ENCODE measurements around the gene LRP11. TPM values are rescaled to one million over a fixed set of nuclear protein-coding genes. Genes with fewer than 3 reads are reported as not detected.
A peak's percentile ranks its signal among the peaks of the same experiment; 100 is the strongest.
"Not testable (repeated sequence)": the region's sequence is repeated elsewhere in the genome, so short reads cannot be mapped to it uniquely, and the experiment has no call there.

LRP11 gene
- total RNA-seq, 1 donor from 2014 or later: 51.1 TPM

DNA sequence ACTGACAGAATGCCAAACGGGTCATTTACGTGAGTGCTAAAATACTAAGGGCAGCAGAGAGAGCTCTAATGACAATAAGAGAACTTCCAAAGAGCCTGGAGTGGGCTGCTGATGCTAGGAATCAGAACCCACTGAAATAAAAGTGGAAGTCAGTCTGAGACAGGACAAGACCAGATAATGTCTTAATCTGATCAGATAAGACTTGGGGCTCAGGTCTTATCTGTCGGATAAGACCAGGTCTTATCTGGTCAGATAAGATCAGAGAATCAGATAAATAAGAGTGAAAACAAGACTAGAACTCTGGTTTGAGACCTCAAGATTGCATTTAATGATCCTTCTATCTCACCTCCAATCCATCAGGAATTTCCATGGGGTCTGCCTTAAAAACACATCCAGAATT is 18.6 kb downstream of the LRP11 start:
- Histone ChIP-seq H3K4me1 (peaks cover 7% of the 10 kb centered on the region), H3K27me3 (no peaks in the 10 kb centered on the region), H3K9me3 (no peaks in the 10 kb centered on the region), H3K4me3 (no peak overlapping the region), H3K36me3 (no peaks in the 10 kb centered on the region), H3K27ac (no peak overlapping the region)
- TF ChIP-seq, protein P1, sequence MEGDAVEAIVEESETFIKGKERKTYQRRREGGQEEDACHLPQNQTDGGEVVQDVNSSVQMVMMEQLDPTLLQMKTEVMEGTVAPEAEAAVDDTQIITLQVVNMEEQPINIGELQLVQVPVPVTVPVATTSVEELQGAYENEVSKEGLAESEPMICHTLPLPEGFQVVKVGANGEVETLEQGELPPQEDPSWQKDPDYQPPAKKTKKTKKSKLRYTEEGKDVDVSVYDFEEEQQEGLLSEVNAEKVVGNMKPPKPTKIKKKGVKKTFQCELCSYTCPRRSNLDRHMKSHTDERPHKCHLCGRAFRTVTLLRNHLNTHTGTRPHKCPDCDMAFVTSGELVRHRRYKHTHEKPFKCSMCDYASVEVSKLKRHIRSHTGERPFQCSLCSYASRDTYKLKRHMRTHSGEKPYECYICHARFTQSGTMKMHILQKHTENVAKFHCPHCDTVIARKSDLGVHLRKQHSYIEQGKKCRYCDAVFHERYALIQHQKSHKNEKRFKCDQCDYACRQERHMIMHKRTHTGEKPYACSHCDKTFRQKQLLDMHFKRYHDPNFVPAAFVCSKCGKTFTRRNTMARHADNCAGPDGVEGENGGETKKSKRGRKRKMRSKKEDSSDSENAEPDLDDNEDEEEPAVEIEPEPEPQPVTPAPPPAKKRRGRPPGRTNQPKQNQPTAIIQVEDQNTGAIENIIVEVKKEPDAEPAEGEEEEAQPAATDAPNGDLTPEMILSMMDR (IDR thresholded peaks at IDR 0.05): no peak
- DNase-seq (no peak), ATAC-seq (no peak)
- intact Hi-C loops (cut with DNase I): no loop called here

DNA sequence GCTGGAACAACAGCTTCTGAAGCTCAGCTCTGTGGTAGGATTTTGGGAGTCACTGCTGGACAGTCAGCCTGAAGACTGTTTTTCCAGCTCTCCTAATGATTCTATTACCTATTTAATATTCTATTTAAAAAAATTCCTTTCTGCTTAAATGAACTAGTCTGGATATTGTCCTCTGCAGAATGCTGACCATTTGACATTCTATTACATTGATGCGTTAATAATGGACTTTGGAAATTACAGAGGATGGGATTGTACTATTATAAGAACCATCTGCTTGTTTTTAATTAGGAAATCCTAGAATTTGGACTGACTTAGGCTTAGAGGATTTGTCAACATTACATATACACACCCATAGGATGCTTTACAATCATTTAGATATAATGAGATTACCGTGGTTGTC is 19.7 kb downstream of the LRP11 start:
- H3K9me3 ChIP-seq: no peaks in the 10 kb centered on the region
- peaks cover 7% of the 10 kb centered on the region for H3K4me1 ChIP-seq
- H3K27me3 ChIP-seq: no peaks in the 10 kb centered on the region
- H3K36me3 ChIP-seq: no peaks in the 10 kb centered on the region
- no peak overlapping the region for H3K27ac ChIP-seq
- no peak for ATAC-seq
- no peak overlapping the region for H3K4me3 ChIP-seq
- TF ChIP-seq, protein P1 (IDR thresholded peaks at IDR 0.05): no peak
- DNase-seq: no peak
- intact Hi-C loops (cut with DNase I): loop anchor here (5.0 kb wide), 1 partner anchor 83 kb away; no protein-coding TSS in a partner anchor

DNA sequence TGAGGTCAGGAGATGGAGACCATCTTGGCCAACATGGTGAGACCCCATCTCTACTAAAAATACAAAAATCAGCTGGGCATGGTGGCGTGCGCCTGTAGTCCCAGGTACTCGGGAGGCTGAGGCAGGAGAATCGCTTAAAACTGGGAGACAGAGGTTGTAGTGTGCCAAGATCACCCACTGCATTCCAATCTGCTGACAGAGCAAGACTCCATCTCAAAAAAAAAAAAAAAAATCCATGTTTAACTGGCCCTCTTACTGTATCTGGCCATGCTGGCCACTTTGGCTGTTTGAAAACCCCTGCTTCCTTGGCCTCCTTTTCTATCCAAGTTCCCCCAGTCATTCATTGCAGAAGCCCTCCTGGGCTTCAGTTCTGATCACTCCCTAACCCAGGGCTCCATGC is 20.1 kb downstream of the LRP11 start:
- H3K36me3 ChIP-seq, H3K4me3 ChIP-seq, DNase-seq, H3K9me3 ChIP-seq, ATAC-seq, H3K27ac ChIP-seq, H3K27me3 ChIP-seq, H3K4me1 ChIP-seq: not testable (repeated sequence)
- intact Hi-C loops (cut with DNase I): loop anchor here (5.0 kb wide), 1 partner anchor 83 kb away; no protein-coding TSS in a partner anchor

DNA sequence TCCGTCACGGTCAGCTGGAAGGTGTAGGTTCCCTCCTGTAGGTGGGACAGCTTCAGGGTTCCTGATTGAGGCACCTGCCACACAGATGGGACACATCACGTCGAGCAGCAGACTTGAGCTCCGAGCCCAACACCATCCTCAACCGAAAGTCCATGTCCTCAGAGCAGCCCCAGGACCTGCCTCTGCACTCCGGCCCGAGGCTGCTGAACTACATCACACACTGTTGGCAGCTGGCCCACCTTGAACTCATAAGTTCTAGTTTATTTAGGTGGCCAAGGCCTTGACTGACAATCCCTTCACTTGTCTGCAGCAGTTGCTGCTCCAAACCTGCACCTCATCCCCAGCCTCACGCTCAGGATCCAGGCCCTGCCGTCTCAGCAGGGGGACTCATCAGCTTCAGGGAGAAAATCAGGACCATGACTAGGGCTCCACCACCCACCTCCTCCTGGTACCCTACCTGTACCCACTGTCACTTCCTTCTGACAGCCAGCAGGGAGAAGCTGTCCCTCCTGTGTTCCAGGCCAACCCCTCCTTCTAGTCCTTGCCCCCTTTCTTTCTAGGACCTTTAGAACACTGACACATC is 21.0 kb downstream of the LRP11 start:
- H3K4me3 ChIP-seq: no peak overlapping the region
- peaks cover 7% of the 10 kb centered on the region for H3K4me1 ChIP-seq
- no peak for ATAC-seq
- H3K27ac ChIP-seq: no peak overlapping the region
- no peaks in the 10 kb centered on the region for H3K9me3 ChIP-seq
- intact Hi-C loops (cut with DNase I): loop anchor here (5.0 kb wide), 1 partner anchor 84 kb away; no protein-coding TSS in a partner anchor
- no peak for DNase-seq
- no peaks in the 10 kb centered on the region for H3K36me3 ChIP-seq
- TF ChIP-seq, protein P1 (IDR thresholded peaks at IDR 0.05): no peak
- no peaks in the 10 kb centered on the region for H3K27me3 ChIP-seq

DNA sequence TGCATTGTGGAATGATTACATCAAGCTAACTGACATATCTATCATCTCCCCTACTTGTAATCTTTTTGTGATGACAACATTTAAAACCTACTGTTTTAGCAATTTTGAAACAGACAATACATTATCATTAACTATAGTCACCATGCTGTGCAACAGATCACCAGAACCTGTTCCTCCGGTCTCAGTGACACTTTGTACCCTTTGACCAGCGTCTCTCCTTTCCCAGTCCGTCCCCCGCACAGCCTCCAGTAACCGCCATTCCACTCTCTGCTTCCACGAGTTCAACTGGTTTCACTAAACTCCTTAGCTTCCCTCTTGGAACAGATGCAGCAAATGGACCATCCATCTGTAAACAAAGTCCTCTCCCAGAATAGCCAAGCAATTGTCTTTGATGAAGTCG is 21.8 kb downstream of the LRP11 start:
- Histone ChIP-seq H3K27ac (no peak overlapping the region), H3K9me3 (no peaks in the 10 kb centered on the region), H3K36me3 (no peaks in the 10 kb centered on the region), H3K4me1 (peaks cover 7% of the 10 kb centered on the region), H3K4me3 (no peak overlapping the region), H3K27me3 (no peaks in the 10 kb centered on the region)
- no peak for ATAC-seq
- no peak for DNase-seq
- TF ChIP-seq, protein P1 (IDR thresholded peaks at IDR 0.05): no peak
- intact Hi-C loops (cut with DNase I): loop anchor here (5.0 kb wide), 1 partner anchor 85 kb away; no protein-coding TSS in a partner anchor

DNA sequence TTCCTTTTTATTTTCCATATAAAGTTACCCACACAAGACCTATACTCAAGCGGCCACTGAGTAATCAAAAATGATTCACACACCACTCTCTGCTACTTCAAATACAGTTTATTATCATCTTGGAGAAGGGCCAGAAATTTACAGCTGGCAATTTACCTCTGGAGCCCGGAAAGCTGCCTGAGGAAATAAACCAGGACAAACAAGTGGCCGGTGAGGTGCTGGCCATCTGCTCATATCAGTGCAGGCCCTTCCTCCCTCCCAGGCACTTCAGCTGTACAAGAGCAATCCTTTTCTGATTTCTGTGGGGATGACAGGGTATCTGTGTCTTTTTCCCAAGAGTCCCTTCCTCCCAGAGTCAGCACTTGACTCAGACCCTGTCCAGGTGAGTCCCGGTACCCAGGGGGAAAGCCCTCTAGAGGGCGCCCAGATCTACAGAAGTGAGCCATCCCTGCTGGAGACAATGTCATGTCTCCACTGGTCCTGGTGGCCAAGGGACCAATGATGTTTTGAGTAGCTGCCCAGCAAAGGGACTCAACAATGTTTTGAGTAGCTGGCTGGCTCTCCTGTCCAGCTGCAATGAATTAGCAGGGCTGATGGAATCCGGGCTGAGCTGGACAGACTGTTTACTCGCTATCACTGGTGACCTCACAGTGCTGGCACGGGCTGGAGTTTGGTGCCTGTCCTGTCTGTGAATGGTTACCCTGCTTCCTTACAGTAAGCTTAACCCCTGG is 23.6 kb downstream of the LRP11 start:
- H3K27ac ChIP-seq: no peak overlapping the region
- TF ChIP-seq, protein P1 (IDR thresholded peaks at IDR 0.05): peak; percentile 64
- no peaks in the 10 kb centered on the region for H3K27me3 ChIP-seq
- peak; percentile 93 for ATAC-seq
- DNase-seq: peak; percentile 77
- H3K36me3 ChIP-seq: peaks cover 7% of the 10 kb centered on the region
- no peaks in the 10 kb centered on the region for H3K4me1 ChIP-seq
- H3K4me3 ChIP-seq: no peak overlapping the region
- intact Hi-C loops (cut with DNase I): loop anchor here (5.0 kb wide), 1 partner anchor 87 kb away; no protein-coding TSS in a partner anchor
- no peaks in the 10 kb centered on the region for H3K9me3 ChIP-seq
